GM21367 (cell line): Measurements from ENCODE around the gene GMPPA.

ENCODE experiments used
- ATAC-seq: cut with Tn5 transposase; IDR thresholded peaks from one replicate; pipeline ENCODE4 v1.9.1; 2021; ENCODE audit not compliant: unreplicated experiment

Gene GMPPA

DNA sequence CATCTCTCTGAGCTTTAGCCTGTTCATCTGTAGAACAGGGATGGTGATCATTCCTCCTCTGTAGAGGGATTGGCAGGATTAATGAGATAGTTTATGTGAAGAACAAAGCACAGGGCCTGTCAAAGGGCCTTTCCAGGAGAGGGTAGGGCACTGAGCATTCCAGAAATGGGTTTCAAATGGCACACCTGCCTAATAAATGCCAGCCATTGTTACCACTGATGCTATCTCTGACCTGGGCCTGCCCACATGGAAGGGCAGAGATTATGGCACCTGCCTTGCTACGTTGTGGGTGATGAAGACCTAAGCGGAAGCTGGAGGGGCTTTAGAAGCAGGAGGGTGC lies 31.0 kb upstream of the GMPPA start:
- ATAC-seq: no peak

DNA sequence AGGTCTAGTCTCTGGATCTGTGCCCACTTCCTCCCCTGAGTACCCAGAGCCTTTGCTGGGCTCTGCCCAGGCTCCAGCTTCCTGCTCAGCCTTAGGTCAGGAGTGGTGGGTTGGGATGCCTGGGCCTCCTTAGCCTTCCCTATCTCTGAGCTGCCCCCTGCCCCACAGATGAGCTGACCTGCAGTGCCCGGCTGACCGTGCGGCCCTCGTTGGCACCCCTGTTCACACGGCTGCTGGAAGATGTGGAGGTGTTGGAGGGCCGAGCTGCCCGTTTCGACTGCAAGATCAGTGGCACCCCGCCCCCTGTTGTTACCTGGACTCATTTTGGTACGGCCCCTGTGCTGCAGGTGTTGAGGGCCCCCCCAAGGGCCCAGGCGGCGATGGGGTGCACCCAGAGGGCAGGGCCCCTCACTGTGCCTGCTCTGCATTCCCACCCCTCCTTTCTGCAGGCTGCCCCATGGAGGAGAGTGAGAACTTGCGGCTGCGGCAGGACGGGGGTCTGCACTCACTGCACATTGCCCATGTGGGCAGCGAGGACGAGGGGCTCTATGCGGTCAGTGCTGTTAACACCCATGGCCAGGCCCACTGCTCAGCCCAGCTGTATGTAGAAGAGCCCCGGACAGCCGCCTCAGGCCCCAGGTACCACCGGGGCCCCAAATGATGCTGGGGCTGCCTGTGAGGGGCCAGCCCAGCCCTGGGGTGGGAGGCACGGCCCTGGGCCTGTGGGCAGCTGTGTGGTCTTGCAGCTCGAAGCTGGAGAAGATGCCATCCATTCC lies 30.1 kb upstream of the GMPPA start:
- no peak for ATAC-seq

DNA sequence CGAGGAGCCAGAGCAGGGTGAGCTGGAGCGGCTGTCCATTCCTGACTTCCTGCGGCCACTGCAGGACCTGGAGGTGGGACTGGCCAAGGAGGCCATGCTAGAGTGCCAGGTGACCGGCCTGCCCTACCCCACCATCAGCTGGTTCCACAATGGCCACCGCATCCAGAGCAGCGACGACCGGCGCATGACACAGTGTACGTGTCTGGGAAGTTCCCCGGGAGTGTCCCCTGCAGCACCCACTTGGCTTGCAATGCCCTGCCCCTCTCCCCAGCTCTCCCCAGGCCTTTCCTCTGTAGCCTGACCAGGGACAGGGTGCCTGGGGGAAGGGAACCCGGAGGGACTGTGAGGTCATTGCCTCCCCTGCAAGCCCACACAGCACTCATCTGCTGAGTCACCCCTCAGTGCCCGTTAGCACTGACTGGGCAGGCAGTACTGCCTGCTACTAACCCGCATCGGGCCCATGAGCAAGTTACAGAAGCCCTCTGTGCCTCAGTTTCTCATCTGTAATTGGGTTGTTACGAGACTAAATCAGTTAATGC lies 29.4 kb upstream of the GMPPA start:
- ATAC-seq: no peak

DNA sequence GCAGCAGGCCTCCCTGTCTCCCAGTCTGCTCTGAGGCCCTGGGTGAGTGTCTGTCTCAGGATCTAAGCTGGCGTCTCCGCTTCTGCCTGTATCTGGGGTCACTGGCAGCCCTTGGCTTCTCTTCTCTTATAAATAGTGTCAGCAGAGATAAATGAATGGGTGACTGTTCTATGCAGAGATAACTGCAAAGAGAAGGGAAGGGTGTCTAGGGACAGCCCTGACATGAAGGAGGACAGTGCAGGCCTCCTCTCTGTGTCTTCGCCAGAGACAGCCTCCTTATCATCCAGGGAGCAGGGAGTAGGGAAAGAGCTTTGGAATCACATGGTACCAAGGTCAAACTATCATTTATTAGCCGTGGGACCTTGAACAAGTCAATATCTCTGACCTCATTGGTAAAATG lies 28.3 kb upstream of the GMPPA start:
- ATAC-seq: no peak

DNA sequence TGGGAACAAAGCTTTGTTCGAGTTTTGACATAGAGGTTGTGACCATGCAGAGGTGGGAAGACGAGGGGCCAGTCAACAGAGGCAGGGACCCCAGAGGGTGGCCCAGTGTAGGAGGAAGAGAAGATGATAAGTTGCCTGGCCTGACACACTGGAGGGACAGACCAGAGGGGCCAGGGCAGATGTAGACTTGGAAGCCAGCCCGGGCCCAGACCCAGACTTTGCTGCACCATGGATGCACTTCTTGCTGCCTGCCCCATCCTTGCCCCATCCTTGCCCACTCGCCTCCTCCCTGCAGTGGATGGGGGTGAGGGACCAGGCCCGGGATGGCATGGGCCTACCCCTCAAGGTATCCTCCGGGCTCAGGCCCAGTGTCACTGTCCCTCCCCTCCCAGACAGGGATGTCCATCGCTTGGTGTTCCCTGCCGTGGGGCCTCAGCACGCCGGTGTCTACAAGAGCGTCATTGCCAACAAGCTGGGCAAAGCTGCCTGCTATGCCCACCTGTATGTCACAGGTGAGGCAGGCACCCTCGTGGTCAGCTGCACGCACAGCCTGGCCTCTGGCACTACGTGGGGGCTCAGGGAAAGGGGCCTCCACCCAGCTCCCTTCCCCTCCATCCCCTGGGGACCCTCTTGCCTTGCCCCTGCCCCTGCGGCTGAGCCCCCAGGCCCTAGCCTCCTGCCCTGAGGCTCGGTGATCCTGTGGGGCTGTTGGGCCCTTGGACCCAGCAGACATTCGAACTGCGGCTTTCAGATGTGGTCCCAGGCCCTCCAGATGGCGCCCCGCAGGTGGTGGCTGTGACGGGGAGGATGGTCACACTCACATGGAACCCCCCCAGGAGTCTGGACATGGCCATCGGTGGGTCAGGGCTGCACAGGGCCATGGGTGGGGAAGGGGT lies 27.0 kb upstream of the GMPPA start:
- ATAC-seq: no peak

DNA sequence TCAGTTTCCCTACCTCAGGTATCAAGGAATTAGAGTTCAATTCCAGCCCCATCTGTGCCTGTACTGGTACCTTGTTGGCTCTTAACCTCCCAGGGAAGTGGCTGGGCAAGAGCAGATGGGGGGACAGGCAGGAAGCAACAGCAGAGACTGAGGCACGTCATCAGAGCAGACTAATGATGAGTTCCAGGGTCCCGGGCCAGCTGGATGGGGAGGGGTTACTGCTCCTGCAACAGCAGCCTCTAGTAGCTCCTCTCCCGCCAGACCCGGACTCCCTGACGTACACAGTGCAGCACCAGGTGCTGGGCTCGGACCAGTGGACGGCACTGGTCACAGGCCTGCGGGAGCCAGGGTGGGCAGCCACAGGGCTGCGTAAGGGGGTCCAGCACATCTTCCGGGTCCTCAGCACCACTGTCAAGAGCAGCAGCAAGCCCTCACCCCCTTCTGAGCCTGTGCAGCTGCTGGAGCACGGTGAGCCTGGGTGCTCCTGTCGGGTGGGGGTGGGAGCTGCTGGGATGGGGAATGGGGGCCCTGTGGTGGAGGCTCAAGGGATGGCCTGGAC lies 26.0 kb upstream of the GMPPA start:
- no peak for ATAC-seq

DNA sequence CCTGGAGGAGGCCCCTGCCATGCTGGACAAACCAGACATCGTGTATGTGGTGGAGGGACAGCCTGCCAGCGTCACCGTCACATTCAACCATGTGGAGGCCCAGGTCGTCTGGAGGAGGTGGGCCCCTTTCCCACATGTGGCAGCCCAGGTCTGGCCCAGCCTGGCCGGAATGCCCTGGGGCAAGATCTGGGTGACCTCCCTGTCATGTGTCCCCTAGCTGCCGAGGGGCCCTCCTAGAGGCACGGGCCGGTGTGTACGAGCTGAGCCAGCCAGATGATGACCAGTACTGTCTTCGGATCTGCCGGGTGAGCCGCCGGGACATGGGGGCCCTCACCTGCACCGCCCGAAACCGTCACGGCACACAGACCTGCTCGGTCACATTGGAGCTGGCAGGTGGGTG lies 25.2 kb upstream of the GMPPA start:
- ATAC-seq: no peak

DNA sequence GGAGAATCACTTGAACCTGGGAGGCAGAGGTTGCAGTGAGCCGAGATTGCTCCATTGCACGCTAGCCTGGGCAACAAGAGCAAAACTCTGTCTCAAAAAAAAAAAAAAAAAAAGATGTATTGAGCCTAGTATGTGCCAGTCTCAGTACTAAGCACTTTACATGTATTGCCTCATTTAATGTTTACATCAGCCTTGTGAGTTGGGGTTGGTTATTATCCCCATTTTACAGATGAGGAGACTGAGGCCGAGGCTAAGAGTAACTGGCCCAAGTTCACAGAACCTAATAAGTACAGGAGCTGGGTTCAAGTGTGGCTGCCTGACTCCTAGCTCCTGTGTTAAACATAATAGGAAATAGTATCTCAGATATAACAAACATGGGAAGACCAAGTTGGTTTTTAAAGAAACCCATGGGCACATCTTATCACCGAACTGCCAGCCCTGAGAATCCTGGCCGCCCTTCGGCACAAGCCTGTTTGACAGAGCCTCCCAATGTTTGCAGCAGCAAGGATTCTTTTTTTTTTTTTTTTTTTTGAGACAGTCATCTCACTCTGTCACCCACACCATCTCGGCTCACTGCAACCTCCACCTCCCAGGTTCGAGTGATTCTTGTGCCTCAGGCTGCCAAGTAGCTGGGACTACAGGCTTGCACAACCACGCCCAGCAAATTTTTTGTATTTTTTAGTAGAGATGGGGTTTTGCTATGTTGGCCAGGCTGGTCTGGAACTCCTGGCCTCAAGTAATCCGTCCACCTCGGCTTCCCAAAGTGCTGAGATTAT lies 24.2 kb upstream of the GMPPA start:
- no peak for ATAC-seq

DNA sequence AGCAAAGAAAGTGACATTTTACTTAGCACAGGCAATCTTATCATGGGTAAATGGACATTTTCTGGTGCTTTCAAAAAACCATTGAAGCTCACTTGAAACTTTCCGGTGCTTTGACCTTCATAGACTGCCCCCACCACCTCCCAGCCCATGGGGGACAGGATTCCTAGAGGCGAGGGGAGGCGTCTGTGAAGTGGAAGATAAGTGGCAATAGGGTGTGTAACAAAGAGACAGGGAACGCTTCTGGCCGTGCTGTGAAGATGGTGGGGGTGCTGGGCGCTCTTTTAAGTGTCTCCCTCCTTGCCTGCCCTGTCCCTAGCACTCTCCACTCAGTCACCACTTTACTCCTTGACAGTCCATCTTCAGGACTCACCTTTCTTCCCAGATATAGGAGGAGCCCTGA lies 23.4 kb upstream of the GMPPA start:
- ATAC-seq: no peak

DNA sequence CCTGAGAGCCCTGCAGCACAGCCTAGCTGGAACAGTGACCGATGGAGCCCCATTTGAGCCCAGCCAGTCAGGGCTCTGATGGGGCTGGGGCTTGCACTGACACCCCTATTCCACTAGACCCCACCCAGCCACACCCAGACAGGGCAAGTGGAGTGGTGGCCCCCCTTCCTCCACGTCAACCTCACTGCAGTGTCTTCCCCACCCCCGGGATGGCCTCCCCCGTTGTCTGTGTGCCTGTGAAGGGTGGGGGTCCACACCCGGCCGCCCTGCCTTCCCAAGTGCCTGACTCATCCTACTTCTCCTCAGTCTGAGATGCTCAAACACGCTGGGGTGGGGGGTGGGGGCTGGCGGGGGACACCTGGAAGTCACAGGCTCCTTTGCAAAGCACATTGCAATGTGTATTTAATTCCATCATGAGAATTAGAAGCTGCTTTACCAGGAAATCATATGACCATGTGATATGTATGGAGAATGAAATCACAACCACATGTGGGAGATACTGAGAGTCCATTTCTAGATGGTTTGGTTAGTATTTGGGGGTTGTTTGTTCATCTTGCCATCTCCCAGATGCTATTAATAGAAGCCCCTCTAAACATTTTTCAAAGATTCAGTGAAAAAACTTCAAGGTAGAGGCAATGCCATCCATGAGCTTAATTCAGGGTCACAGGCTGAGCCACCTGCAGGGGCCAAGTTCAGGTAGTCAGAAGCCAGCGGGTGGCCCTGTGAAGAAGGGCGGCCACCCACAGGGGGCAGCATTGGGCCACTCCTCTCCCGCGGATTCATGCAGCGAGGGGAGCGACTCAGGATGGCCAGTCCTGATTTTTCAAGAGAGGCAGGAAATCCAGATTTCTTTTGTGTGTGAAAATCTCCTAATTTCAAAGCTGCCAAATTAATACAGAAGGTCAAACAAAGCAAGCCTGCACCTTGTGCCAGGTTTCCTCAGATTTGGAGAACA lies 22.7 kb upstream of the GMPPA start:
- ATAC-seq: no peak

DNA sequence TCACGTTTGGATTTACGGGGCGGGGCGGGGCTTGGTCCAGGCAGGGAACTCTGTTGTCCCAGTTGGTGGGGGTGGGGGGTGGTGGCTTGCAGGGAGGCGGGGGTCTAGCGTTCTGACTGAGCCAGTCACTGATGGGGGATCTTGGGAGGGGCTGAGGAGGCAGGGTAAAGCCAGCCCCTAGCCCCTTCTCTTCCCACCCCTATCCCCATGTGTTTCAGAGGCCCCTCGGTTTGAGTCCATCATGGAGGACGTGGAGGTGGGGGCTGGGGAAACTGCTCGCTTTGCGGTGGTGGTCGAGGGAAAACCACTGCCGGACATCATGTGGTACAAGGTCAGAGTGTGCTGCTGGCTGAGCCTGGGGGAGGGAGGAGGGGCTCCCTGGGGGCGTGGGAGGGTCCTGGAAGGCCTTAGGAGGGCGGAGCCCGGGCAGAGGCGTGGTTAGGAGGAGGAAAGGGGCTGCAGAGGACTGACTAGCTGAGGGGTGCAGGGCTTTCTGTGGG lies 22.0 kb upstream of the GMPPA start:
- ATAC-seq: no peak

DNA sequence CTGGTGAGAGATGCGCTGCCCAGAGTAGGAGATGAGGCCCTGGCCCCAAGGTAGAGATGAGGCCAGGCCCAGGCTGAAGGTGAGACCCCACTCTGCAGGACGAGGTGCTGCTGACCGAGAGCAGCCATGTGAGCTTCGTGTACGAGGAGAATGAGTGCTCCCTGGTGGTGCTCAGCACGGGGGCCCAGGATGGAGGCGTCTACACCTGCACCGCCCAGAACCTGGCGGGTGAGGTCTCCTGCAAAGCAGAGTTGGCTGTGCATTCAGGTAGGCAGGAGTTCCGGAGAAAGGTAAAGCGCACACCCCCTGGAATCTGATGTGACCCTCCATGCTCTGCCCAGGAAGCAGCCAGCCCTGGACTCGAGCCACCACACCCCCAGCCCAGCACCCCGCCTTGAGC lies 21.5 kb upstream of the GMPPA start:
- ATAC-seq: no peak

DNA sequence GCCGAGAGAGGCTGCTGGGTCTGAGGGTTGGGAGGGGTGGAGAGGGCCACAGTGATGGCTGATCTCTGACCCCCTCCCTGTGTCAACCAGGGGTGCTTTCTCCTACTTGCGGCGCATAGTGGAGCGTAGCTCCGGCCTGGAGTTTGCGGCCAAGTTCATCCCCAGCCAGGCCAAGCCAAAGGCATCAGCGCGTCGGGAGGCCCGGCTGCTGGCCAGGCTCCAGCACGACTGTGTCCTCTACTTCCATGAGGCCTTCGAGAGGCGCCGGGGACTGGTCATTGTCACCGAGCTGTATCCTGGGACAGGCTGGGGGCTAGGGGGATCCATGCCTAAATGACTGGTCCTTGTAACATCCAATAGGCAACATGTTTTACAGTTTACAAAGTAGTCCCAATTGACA lies 20.9 kb upstream of the GMPPA start:
- ATAC-seq: no peak

DNA sequence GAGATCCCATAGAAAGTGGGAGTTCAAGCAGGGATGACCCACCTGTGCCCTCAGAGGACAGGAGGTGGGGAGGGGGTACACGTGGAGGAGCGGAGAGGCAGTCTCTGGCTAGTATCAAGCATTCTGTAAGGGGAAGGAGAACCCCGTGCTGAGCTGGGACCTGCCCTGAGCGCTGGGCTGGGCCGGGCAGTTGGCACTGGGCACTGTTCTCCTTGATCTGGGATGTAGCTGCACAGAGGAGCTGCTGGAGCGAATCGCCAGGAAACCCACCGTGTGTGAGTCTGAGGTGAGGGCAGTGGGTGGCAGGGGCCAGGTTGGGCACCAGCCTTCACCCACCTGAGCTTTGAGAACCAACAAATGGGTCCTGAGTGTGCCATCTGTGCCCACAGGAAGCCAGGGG lies 19.8 kb upstream of the GMPPA start:
- no peak for ATAC-seq

DNA sequence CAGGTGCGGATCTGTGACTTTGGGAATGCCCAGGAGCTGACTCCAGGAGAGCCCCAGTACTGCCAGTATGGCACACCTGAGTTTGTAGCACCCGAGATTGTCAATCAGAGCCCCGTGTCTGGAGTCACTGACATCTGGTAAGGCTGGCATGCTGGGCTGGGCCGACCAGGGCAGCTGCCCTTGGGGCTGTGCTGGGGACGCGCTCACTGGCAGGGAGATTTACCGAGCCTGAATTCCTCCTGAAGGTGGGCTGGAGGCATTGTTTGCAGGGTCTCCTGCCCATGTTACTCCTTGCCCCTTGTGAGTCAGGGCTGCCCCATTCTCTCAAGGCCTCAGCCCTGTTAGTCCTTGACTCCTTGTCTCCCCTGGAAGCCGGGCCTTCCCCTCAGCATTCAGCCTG lies 18.7 kb upstream of the GMPPA start:
- no peak for ATAC-seq

DNA sequence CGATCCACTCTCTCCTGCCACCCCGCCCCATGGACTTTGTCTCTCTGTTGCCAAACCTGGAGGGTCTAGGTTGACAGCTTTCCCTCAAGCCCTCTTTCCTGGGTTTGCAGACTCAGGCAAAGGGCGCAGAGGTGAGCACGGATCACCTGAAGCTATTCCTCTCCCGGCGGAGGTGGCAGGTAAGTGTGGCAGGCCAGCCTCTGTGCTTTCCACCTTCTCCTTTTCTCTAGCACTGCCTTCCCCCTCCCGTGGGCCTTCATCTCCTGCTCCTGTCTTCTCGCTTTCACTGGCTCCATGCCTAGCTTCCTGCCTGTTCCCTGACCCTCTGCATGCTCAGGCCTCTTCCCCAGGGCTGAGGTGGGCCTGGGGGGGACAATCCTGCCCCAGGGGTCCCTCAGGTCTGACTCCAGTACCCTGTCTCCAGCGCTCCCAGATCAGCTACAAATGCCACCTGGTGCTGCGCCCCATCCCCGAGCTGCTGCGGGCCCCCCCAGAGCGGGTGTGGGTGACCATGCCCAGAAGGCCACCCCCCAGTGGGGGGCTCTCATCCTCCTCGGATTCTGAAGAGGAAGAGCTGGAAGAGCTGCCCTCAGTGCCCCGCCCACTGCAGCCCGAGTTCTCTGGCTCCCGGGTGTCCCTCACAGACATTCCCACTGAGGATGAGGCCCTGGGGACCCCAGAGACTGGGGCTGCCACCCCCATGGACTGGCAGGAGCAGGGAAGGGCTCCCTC lies 15.9 kb upstream of the GMPPA start:
- no peak for ATAC-seq

DNA sequence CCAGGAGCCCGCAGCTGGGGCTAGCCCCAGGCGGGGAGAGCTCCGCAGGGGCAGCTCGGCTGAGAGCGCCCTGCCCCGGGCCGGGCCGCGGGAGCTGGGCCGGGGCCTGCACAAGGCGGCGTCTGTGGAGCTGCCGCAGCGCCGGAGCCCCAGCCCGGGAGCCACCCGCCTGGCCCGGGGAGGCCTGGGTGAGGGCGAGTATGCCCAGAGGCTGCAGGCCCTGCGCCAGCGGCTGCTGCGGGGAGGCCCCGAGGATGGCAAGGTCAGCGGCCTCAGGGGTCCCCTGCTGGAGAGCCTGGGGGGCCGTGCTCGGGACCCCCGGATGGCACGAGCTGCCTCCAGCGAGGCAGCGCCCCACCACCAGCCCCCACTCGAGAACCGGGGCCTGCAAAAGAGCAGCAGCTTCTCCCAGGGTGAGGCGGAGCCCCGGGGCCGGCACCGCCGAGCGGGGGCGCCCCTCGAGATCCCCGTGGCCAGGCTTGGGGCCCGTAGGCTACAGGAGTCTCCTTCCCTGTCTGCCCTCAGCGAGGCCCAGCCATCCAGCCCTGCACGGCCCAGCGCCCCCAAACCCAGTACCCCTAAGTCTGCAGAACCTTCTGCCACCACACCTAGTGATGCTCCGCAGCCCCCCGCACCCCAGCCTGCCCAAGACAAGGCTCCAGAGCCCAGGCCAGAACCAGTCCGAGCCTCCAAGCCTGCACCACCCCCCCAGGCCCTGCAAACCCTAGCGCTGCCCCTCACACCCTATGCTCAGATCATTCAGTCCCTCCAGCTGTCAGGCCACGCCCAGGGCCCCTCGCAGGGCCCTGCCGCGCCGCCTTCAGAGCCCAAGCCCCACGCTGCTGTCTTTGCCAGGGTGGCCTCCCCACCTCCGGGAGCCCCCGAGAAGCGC lies 15.0 kb upstream of the GMPPA start:
- ATAC-seq: no peak
